Hepatocyte (in vitro differentiated cells): ENCODE measurements around the gene ADGRD1.

Experiments used
- EZH2 ChIP-seq: fragments of 200-600 bp; sonication (generic); IDR thresholded peaks from 2 replicates; pipeline ENCODE4 v1.6.1; 2016; ENCODE audit warnings: antibody characterized with exemption, mild to moderate bottlenecking, borderline replicate concordance
- EZH2phosphoT487 ChIP-seq: fragments of 200-600 bp; sonication (generic); IDR thresholded peaks from one replicate; pipeline ENCODE4 v1.6.1; 2018; ENCODE audit warnings: antibody characterized with exemption, mild to moderate bottlenecking, low read depth, moderate library complexity; ENCODE audit not compliant: unreplicated experiment, severe bottlenecking
- TF ChIP-seq, protein P1 (sequence below): fragments of 200-600 bp; sonication (generic); IDR thresholded peaks from 2 replicates; pipeline ENCODE4 v1.5.1; 2016; ENCODE audit warnings: antibody characterized with exemption, mild to moderate bottlenecking; ENCODE audit not compliant: poor library complexity

DNA sequence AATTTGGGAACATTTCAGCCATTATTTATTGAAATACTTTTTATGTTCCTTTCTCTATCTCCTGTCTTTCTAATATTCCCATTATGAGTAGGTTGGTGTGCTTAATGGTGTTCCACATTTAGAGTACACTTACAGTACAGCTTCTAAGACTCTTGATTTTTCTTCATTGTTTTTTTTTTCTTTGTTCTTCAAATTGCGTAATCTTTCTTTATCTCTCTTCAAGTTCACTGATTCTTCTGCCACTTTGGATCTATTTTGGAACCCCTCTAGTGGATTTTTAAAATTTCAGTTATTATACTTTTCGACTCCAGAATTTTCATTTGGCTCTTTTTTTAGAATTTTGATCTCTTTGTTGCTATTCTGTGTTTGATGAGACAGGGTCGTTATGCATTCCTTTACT is 157.7 kb downstream of the ADGRD1 start:
- TF ChIP-seq, protein P1, sequence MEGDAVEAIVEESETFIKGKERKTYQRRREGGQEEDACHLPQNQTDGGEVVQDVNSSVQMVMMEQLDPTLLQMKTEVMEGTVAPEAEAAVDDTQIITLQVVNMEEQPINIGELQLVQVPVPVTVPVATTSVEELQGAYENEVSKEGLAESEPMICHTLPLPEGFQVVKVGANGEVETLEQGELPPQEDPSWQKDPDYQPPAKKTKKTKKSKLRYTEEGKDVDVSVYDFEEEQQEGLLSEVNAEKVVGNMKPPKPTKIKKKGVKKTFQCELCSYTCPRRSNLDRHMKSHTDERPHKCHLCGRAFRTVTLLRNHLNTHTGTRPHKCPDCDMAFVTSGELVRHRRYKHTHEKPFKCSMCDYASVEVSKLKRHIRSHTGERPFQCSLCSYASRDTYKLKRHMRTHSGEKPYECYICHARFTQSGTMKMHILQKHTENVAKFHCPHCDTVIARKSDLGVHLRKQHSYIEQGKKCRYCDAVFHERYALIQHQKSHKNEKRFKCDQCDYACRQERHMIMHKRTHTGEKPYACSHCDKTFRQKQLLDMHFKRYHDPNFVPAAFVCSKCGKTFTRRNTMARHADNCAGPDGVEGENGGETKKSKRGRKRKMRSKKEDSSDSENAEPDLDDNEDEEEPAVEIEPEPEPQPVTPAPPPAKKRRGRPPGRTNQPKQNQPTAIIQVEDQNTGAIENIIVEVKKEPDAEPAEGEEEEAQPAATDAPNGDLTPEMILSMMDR = no peak
- TF ChIP-seq EZH2 (no peak), EZH2phosphoT487 (no peak)
